22Rv1 (cell line): Measurements from ENCODE around the gene CDH22.

Source experiments
- CTCF ChIP-seq: fragments of 450-650 bp; IDR thresholded peaks from 2 replicates; pipeline ENCODE4 v1.5.1; 2017; ENCODE audit warnings: mild to moderate bottlenecking
- ZFX ChIP-seq: fragments of 450-650 bp; IDR thresholded peaks from 2 replicates; pipeline ENCODE4 v1.6.1; 2017; ENCODE audit warnings: antibody characterized with exemption, borderline replicate concordance

- no peak for TF ChIP-seq CTCF
- TF ChIP-seq ZFX: no peak
Observed at GRCh38 chr20:46341074-46342009, 33.0 kb upstream of the CDH22 start.
